GM21390 (cell line): Measurements from ENCODE around the gene ELOVL1.
"Not testable (repeated sequence)": the region's sequence is repeated elsewhere in the genome, so short reads cannot be mapped to it uniquely, and the experiment has no call there.

ENCODE experiments used
- ATAC-seq: cut with Tn5 transposase; IDR thresholded peaks from one replicate; pipeline ENCODE4 v1.9.1; 2021; ENCODE audit not compliant: unreplicated experiment

The ELOVL1 gene

DNA sequence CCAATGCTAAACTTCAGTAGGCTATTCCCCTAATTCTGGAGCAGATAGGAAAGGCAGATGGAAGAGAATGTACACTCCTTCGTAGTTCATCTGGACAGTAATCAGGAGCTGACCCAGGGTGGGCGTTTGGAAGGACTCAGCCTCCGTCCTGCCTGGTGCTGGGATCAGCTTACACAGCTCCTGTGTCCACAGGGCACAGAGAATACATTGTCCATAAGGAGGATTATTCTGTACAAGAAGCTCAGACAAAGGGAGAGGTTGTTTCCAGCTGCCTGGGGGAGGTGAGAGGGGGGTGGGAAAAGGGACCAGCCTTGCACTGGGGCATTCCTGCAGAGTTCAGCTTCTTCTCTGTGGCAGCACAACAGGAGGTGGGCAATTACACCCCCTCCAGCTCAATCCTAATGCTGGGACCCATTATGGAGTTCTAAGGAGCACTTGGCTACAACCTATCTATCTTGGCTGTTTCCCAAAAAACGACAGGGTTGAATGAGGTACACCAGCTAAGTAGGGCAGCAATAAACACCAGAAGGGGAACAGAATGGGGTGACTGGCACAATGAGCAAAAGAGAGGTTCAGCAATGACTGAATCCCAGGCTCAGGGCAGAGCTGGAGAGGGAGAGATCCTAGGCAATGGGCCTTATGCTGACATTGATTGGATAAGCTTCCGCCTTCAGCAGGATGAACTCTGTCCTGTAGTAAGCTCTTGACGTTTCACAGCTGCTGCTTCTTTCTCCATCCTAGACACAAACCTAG lies 14.4 kb upstream of the ELOVL1 start:
- no peak for ATAC-seq

DNA sequence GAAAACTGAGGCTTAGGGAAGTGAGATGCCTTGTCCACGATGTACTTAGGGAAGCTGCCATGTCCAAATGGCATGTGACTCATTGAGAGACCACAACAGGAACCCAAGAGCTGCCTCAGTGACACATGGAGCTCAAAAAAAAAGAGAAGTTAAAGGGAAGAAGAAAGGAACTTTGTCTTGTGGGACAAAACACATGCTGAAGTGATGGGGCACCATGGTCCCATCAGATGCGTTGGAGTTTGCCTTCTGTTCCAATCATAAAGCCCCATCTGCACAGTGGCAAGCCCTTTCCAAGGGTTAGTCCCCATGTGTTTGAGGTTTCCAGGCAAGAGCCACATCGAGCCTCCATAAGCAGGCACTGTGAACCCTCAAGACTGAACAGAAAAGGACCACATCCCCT lies 13.8 kb upstream of the ELOVL1 start:
- no peak for ATAC-seq

- ATAC-seq, result no peak
Observed at GRCh38 chr1:43379476-43379875, 11.7 kb upstream of the ELOVL1 start.

DNA sequence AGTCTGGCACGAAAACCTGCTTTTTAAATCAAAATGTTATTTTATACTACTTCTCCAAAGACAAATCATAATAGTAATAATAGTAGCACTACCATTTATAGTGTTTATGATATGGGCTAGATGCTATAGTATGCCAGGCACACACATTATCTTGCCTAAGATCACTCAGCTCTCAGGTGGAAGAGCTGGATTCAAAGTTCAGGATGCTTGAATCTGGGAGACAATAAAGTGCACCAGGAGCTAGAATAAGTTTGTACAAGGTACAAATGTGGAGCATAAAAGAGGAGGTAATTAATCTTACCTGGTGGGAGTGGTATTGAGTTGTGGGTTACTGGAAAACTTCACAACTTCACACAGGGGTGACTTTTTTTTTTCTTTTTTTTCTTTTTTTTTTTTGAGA lies 10.0 kb upstream of the ELOVL1 start:
- ATAC-seq, result no peak

DNA sequence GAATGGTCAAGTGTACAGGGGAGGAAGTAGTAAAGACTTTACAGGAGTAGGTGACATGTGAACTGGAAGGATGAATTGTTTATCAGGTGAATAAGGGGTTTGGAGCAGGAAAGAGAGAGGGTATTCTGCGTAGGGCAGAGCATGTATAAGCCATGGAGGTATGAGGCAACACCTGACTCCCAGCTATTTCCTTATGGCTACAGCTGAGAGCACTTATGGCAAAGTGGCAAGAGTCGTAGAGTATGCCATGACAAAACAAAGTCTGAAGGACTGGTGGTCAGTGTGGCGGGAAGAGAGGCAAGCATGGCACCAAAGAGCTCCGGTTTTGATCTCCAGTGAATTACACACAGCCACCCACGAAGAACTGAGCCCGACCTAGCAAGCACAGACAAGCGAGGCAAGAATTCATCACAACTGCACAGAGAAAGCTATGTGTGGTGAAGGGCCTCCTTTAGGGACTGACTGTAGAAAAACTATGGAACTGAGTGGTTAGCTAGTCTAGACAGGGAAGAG lies 9.0 kb upstream of the ELOVL1 start:
- ATAC-seq, result no peak

DNA sequence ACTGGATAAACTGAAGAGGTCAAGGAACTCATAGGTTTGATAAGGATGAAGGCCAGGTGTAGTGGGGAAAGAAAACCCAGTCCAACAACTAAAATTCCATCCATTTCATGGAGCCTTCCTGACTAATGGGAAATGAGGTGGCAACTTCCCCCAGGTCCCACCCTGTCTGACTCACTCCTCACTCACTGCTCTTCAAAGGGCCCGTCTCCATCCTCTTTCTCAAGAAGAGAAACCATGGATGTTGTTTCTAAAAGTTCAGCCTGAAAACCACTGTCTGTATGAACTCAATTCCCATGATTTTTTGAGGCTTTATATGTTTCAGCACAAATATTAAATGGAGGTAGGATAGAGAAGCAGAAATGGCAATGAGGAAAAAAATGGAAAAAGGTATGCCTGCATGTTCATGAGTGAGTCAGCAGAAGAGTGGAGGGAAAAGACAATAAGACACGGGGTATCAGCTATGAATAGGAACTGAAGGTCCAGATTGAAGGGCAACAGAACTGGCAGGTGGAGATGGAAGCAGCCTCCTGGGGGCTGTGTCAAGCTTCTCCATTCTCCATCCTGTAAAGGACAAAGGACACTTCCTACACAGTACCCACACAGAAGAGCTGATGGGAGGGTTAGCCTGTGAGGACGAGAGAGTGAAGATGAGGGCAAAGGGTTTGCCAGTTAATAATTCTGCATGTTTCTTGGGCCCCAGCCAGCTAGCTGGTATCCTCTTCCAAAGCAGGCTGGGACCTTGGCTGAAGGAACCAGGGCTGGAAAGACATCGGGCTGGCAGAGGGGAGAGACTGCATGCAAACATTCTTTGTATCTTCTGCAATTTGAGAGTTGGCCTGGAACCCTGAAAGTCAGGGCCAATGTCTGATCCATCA lies 5.5 kb upstream of the ELOVL1 start:
- no peak for ATAC-seq

DNA sequence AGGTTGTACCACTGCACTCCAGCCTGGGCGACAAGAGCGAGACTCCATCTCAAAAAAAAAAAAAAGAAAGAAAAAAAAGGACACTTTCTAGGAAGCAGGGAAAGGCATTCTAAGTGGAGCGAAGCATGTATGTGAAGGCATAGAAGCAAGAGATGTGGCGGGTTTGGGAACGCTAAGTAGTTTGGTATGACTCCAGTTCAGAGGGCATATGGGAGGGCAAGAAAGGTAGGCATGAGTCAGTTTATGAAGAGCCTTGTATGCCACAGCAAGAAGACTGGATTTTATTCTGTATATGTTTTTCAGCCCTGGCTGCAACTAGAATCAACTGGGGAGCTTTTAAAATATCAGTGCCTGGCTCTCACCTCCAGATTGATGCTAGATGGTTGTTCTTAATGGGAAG lies 4.4 kb upstream of the ELOVL1 start:
- ATAC-seq, result no peak

DNA sequence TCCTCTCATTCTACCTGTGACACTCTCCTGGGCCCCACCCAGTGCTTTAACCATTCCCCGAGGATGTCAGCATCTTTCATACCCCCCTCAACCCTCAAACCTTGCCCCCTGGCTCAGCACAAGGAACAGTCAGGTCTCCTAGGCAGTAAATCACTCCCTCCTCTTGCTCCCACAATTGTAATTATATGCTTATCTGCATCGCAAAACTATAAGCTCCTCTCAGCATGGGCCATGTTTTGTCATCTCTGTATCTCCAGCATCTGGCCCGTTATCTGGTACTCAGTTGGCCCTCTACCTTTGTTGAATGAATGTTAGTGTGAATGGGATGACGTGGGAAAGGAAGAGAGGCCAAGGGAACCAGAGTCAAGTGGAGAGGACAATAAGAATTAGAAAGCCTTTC lies 2.8 kb upstream of the ELOVL1 start:
- no peak for ATAC-seq

DNA sequence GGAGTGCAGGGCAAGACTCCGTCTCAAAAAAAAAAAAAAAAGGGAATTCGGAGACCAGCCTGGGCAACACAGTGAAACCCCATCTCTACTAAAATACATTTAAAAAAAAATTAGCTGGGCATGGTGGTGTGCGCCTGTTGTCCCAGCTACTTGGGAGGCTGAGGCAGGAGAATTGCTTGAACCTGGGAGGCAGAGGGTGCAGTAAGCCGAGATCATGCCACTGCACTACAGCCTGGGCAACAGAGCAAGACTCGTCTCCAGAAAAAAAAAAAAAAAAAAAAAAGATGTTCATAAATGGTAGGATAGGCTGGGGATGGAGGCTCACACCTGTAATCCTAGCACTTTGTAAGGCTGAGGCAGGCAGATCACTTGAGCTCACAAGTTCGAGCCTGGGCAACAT lies 2.0 kb upstream of the ELOVL1 start:
- ATAC-seq, result not testable (repeated sequence)

GRCh38 chr1:43368646-43369020 lies 822 bp upstream of the ELOVL1 start:
- ATAC-seq, result no peak

DNA sequence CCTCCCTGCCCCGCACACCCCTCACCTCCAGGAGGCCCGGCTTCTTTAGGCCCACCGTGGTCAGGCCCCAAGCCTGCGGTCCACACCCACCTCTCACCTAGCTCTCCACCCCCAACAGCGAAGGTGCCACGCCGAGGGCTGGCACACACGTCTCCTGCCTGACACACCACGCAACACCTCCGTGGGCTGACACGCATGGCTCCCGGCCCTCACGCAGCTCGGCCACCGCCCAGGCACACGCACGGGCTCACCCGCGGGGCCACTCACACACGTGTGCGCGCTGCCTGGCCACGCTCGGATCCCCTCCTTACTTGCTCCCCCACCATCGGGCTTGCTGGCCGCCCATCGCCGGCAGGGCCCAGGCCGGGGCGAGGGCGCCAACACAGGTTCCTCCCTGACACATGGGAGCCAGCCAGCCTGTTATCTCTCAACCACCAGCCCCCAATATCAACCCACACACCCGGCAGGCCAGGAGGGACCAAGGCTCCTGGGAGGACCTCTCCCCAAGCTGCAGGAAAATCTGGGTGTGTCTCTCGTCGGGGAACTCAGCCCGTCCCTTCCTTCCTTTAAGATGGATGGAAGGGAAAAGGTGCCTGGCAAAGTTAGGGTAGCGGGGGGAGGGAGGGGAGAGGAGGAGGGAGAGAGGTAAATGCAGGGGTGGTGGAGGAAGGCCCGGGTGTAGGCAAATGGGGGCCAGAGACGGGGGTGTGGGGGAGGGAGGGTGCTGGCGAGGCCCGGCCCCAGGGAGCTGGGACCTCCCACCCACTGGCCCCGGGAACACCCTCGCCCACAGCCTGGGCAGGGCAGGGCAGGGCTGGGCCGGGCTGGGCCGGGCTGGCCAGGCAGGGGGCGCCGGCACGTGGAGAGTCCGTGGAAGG lies 546 bp downstream of the ELOVL1 start:
- ATAC-seq, result peak; percentile 37

- ATAC-seq, result no peak
Observed at GRCh38 chr1:43366601-43367025, 1.2 kb downstream of the ELOVL1 start.

DNA sequence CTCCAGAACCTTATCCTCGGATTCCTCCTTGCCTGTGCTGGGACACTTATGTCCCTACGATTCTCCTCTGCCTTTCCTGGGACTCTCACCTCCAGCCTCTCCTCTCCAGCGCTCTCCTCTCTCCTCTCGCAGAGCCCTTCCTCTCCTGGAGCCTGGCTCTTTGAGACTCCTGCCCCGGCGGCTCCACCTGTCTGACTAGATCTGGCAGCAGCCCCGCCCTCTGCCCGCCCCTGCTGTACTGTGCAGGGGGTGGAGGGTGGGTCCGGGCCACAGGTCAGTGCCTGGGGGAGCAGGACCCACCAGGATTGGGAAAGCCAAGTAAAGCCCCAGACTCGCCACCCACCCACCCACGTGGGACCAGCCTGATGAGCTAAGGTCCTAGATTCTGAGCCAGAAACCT lies 1.6 kb downstream of the ELOVL1 start:
- no peak for ATAC-seq

DNA sequence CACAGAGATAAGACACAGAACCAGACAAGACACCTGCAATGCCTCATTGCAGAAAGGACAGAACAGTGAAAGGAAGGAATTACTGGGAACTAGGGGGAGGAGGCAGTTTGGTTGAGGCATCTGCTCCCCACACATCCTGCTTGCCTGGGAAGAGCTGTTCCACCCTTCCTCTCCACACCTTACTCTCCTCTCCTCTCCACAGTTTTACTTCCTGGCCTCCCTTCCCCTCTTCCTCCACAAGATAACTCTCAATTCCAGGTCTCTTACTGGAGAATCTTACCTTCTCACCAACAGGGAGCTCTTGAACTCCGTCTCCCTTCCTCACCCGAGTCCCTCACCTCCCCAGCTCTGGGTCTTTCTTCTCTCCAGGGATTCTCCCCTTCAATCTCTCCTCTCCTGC lies 2.1 kb downstream of the ELOVL1 start:
- ATAC-seq, result no peak

DNA sequence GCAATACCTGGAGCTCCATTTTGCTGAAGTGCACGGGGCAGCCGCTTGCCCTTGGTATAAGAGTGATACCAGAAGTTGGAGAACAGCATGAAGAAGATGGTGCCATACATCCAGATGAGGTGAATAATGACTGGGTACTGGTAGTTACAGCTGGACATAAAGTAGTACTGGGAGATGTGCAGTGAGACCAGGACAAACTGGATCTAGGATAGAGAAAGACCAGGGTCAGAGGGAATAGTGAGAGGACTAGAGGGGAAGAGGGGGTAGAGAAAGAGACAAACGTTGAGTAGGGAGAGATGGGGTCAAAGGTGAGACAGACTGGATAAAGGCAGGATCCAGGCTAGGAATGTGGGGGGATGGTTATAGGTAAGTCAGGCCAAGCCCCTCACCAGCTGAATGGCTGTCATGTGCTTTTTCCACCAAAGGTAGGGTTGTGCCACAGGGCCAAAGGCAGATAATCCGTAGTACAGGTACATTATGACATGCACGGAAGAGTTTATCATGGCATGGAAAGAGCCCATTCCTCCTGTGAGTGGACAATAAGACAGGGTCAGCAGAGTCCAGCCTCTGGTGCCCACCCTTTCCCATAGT lies 3.8 kb downstream of the ELOVL1 start:
- no peak for ATAC-seq

DNA sequence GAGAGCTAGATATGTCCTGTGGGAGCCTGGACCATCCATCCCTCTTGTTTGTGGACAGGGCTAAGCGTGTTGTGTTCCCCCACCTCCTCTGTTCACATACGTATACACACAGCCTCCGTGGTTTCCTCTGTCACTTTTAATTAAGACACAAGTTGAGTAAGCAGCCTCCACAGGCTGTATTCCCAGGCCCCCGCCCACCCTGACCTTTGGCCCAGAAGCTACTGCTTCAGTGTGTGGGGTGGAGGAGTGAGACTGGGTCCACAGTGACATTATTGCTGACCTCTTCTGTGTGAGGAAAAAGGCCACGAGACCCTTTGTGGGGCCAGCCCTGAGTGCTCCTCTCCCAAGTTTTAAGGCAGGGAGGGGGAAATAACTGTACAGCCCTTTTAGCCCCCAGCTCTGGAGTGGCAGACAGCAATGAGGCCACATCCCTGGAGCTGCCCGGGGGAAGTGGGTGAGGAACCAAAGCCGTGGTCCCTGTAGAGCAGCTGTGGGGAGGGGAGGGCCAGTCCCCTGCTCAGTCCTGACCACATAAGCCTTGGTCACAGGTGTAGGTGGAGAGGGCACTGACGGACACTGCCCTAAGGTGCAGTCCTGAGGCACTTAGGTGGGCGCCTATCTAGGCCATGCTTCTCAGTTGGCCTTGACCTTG lies 4.4 kb downstream of the ELOVL1 start:
- ATAC-seq, result no peak

- no peak for ATAC-seq
Observed at GRCh38 chr1:43360616-43361015, 7.2 kb downstream of the ELOVL1 start.

GRCh38 chr1:43359696-43360095 lies 8.1 kb downstream of the ELOVL1 start:
- no peak for ATAC-seq

GRCh38 chr1:43358746-43359693 lies 8.8 kb downstream of the ELOVL1 start, which contains the start of gene CDC20:
Gene CDC20, plus strand, starts transcription at chr1:43358981. Its CDS starts 235 bp downstream, at chr1:43359216.
- ATAC-seq, result peak; percentile 94
